Liver (tissue), 3 donors: ENCODE results near the gene CDH18.

Experiments
- ATF3 ChIP-seq: IDR thresholded peaks from 2 replicates; pipeline ENCODE4 v1.6.1; 2016; ENCODE audit warnings: antibody characterized with exemption
- FOXA1 ChIP-seq: IDR thresholded peaks from 2 replicates; pipeline ENCODE4 v1.6.1; 2016; ENCODE audit warnings: antibody characterized with exemption
- GABPA ChIP-seq, 2 donors: IDR thresholded peaks in 1 of 2; conservative IDR thresholded peaks in 1 of 2; 2 replicates each; pipeline ENCODE4 v1.6.1; 2016; ENCODE audit warnings: antibody characterized with exemption in 2 of 2, mild to moderate bottlenecking in 1 of 2, moderate library complexity in 1 of 2
- HNF4A ChIP-seq, 2 donors: conservative IDR thresholded peaks; 2 replicates each; pipeline ENCODE4 v1.6.1; 2016; ENCODE audit warnings: antibody characterized with exemption in 2 of 2, mild to moderate bottlenecking in 2 of 2
- JUND ChIP-seq, 2 donors: IDR thresholded peaks; 2 replicates each; pipeline ENCODE4 v1.6.1; 2016; ENCODE audit warnings: antibody characterized with exemption in 2 of 2
- RAD21 ChIP-seq, 2 donors: IDR thresholded peaks; 2 replicates each; pipeline ENCODE4 v1.6.1; 2016; ENCODE audit warnings: antibody characterized with exemption in 2 of 2, mild to moderate bottlenecking in 2 of 2
- REST ChIP-seq: IDR thresholded peaks from 2 replicates; pipeline ENCODE4 v1.6.1; 2016; ENCODE audit warnings: antibody characterized with exemption, mild to moderate bottlenecking
- RXRA ChIP-seq, 2 donors: IDR thresholded peaks; 2 replicates each; pipeline ENCODE4 v1.6.1; 2017 to 2018; ENCODE audit warnings: antibody characterized with exemption in 2 of 2, mild to moderate bottlenecking in 1 of 2
- SP1 ChIP-seq: IDR thresholded peaks from 2 replicates; pipeline ENCODE4 v1.6.1; 2018; ENCODE audit warnings: antibody characterized with exemption, mild to moderate bottlenecking
- TAF1 ChIP-seq: conservative IDR thresholded peaks from 2 replicates; pipeline ENCODE4 v1.6.1; 2016; ENCODE audit warnings: antibody characterized with exemption, mild to moderate bottlenecking
- YY1 ChIP-seq: IDR thresholded peaks from 2 replicates; pipeline ENCODE4 v1.6.1; 2016; ENCODE audit warnings: antibody characterized with exemption, mild to moderate bottlenecking
- ZBTB33 ChIP-seq: IDR thresholded peaks from 2 replicates; pipeline ENCODE4 v1.6.1; 2016; ENCODE audit warnings: antibody characterized with exemption
- TF ChIP-seq, protein P1 (sequence below): fragments of 150-350 bp; IDR thresholded peaks from 2 replicates; pipeline ENCODE4 v1.5.1; 2017; ENCODE audit warnings: improper control_type of control experiment, low read depth, low read length; ENCODE audit not compliant: missing input control
- TF ChIP-seq, protein P2 (sequence below): IDR thresholded peaks from 2 replicates; pipeline ENCODE4 v1.6.1; 2016; ENCODE audit warnings: antibody characterized with exemption
- donor health status: healthy.
- donor health status: healthy.

DNA sequence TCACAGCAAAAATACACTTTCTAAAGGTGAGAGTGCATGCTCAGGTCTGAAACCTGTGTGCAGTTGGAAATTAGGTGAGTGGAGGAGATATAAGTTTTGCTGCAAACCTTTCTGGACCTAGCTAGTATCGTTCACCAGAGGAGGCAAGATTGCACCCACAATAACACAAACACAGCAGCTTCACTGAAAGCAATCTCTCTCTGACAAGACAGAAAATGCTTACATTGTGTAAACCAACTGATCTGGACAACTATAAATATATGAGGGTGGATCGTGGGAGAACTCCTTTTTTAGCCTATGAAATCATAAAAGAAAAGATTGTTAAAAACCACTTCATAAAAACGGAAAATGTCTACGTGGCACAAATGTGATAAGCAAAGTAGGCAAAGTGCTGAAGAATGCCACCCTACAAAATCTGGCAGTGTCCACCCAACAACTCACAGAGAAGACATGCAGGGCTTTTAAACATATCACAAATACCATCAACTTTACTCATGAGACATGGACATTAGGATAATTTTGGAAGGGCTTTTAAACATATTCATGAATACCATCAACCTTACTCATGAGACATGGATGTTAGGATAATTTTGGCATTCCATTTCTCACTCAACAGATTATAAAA lies 134.3 kb downstream of the CDH18 start:
- TF ChIP-seq, protein P1, sequence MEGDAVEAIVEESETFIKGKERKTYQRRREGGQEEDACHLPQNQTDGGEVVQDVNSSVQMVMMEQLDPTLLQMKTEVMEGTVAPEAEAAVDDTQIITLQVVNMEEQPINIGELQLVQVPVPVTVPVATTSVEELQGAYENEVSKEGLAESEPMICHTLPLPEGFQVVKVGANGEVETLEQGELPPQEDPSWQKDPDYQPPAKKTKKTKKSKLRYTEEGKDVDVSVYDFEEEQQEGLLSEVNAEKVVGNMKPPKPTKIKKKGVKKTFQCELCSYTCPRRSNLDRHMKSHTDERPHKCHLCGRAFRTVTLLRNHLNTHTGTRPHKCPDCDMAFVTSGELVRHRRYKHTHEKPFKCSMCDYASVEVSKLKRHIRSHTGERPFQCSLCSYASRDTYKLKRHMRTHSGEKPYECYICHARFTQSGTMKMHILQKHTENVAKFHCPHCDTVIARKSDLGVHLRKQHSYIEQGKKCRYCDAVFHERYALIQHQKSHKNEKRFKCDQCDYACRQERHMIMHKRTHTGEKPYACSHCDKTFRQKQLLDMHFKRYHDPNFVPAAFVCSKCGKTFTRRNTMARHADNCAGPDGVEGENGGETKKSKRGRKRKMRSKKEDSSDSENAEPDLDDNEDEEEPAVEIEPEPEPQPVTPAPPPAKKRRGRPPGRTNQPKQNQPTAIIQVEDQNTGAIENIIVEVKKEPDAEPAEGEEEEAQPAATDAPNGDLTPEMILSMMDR: no peak
- no peak for TF ChIP-seq RAD21 (IDR thresholded peaks at IDR 0.05)
- TF ChIP-seq JUND (IDR thresholded peaks at IDR 0.05): no peak
- TF ChIP-seq REST: no peak
- TF ChIP-seq, protein P2, sequence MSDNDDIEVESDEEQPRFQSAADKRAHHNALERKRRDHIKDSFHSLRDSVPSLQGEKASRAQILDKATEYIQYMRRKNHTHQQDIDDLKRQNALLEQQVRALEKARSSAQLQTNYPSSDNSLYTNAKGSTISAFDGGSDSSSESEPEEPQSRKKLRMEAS: no peak
- no peak for TF ChIP-seq ATF3
- TF ChIP-seq YY1: no peak
- TF ChIP-seq SP1: no peak
- TF ChIP-seq GABPA (IDR thresholded peaks at IDR 0.05 in 1 of 2, conservative IDR thresholded peaks at IDR 0.05 in 1 of 2): no peak
- TF ChIP-seq FOXA1: no peak
- TF ChIP-seq ZBTB33: no peak
- TF ChIP-seq HNF4A (conservative IDR thresholded peaks at IDR 0.05): no peak
- no peak for TF ChIP-seq RXRA (IDR thresholded peaks at IDR 0.05)
- TF ChIP-seq TAF1: no peak
